GM21423 (cell line): ENCODE results near the gene ACOXL.

Source experiments
- ATAC-seq: cut with Tn5 transposase; IDR thresholded peaks from one replicate; pipeline ENCODE4 v1.9.1; 2021; ENCODE audit warnings: mild to moderate bottlenecking, moderate library complexity; ENCODE audit not compliant: unreplicated experiment

Gene ACOXL

DNA sequence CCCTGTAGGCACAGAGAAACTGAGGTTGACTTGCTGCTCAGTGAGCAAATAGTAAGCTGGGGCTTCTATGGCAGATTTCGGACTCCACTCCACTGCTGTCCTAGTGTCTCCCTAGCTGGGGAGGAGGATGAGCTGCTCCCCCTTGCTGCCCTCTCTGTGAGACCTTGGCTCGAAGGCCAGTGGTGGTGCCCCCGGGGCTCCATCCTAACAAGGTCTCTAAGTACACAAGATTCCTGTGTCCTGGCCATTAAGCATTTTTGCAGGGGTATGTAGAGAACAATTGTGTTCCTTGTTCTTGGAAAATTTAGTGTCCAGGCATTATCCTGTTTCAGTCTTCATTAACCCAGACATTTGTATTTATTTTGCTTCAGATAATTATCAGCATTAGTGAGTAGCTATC, 367.0 kb downstream of the ACOXL start:
- ATAC-seq: no peak

DNA sequence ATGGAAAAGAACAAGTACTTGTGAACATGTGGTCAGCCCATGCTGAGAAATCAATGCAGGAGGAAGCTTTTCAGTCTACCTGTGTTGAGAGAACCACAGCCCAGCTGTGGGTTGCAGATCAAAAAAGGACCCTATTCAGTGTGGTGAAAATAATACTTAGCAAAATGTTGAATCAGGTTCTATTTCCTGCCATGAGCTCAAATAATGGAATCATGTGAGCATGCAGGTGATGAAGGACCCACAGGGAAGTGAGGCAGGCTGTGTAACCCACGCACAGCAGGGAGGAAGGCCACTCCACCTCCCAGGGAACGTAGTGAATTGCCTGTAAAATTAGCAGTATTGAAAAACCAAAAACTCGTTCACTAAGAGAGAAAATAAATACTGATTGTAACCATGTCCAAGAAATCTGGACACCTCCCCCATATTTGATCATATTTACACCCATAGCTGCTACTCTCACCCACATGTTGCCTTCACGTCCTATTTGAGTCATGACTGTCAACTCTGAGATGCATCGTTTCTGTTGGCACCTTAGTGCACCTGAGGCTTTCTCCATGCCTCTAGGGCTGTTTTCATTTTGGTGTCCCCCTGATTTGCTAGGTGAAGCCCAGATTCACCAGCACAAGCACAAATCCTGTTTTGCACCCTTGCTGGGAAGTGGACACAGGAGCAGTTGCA, 367.9 kb downstream of the ACOXL start:
- ATAC-seq: peak; percentile 27

- ATAC-seq: peak; percentile 82
Observed at GRCh38 chr2:111100765-111101162, 368.4 kb downstream of the ACOXL start.

DNA sequence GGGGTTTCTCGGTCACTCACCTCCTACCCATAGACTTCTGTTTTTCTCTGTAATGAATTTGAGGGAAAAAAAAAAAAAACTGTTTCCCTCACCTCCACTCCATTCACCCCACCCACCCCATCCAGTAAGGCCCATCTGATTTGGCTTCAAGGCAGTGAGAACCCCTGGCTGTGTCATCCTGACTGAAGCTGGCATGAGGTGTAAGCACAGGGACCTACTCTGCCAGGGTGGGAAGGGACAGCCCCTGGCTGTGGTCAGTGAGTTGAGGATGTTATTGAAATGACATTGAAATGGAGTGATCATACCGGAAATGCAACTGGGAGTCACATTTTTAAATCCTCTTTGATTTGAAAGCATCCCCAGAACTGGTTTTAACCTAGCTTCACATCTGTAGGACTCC, 369.2 kb downstream of the ACOXL start:
- ATAC-seq: no peak

- no peak for ATAC-seq
Observed at GRCh38 chr2:111102216-111102615, 369.8 kb downstream of the ACOXL start.

- ATAC-seq: no peak
Observed at GRCh38 chr2:111105926-111106325, 373.6 kb downstream of the ACOXL start.

DNA sequence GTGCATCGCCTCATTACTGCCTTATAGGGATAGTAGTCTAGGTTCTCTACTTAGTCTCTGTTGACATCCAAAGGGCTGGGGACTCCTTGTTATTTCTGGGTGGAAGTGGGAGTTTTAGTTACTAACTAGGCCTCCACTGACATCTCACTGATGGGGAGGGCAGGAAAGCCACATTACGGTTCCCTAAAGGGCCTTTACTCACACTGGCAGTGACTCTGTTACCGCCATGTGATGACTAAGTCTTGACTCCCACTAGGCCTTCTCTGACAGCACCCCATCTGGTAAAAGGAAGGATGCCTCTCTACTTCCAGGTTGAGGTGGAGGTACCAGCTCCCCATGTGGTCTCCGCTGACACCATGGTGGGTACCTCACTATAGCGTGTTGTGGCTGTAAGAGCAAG, 374.3 kb downstream of the ACOXL start:
- no peak for ATAC-seq

- no peak for ATAC-seq
Observed at GRCh38 chr2:111108745-111109271, 376.4 kb downstream of the ACOXL start.

- ATAC-seq: no peak
Observed at GRCh38 chr2:111111101-111111755, 378.9 kb downstream of the ACOXL start.

- ATAC-seq: no peak
Observed at GRCh38 chr2:111113838-111114237, 381.5 kb downstream of the ACOXL start.

DNA sequence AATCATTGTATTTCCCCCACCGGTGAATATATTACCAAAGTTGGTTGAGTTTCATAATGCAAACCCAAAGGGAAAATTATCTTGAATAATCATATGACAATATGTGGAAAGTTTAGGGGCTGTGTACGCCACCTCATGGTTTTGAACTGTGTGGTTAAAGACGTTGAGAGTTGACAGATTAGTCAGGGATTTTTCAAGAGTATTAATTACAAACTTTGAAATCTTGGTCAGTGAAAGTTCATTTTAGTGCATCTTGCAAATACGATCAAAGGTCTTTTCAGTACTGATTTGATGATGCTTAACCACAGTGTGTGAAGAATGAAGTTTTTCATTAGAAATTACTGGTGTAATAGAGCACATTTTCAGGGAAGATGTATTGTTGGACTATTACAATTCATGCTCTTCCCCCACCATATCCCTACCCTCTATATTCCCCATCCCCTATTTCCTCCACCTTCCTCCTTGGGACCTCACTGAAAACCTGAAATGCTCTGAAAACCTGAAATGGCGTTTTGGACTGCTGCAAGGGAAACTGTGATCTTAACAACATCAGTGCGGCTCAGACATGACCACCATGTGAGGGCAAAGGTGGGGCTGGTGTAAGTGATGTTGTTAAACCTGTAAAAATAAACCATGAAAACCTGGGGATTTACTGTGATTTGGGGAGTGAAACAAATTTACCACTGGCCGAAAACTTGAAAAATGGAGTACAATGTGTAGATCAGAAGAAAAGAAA, 383.8 kb downstream of the ACOXL start:
- peak; percentile 18 for ATAC-seq

DNA sequence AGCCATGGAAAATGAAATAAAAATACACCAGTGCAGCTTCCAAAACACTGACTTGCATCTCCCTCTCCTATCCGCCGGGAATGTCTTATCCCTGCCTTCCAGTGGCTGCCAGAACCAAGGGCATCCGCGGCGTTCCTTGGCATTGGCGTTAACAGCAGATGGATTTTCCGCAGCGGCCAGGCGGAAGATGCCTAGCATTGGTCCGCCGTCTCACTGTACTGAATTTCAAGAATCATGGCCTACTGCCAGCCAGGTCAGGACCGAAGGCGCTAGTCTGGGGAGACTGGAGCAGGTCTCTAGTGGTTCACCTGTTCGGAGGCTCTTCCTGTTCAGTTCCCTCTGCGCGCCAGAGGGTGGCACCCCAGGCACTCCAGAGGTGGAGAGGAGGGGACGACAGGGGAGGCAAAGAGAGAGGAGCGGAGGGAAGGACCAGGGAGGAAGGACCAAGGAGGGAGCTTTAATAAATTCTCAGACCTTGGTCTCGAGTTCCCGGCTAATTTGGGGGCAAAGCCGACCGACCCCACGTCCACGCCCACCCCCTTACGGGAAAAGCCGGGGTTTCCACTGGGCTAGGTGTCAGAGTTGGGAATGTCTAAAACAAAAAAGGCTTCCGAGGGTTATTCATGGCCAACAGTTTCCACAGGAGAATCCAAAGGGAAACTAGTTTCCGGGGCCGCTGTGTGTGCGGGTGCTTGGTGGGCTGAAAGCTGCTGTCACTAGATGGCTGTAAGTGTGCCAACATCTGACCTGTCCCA, 384.6 kb downstream of the ACOXL start:
- ATAC-seq: peak; percentile 25

GRCh38 chr2:111117598-111118480, 385.5 kb downstream of the ACOXL start:
- ATAC-seq: no peak

GRCh38 chr2:111118481-111118980, 386.2 kb downstream of the ACOXL start:
- no peak for ATAC-seq

DNA sequence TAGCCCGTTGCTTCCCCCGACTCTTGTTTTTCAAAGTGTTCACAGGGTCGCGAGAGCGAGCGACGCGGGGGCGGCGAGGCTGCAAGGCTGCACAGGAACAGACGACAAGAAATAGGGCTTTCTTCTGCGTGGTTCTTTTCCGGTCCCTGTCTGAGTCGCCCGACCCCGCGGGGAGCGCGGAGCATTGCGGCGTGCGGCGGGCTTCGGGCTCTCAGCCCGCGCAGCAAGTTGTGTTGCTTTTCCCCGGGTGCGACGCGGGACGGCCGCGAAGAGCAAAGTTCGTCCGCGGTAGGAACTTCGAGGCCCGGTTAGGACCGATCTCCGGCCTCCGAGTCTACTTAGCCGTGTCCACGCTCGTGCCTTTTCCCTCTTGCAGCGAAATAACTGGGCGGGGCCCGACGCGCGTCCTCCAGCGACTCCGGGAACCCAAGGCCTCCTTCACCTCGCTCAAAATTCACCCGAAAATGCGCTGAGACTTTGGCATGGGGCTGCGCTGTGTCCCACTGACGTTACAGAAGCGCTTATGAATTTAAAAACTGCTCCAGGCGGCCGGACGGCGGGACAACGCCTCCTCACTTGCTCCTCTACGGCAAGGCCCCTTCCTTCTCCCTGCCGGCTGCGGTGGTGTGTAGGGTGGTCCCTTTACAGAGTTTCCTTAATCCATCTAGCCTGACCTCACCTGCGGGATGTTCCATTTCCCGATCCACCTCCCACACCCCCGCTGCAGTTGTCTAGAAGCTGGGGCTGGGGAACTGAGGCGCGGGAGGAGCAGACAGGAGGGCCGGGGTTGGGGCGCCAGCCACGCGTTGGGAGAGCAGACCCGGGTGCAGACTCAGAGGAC, 386.8 kb downstream of the ACOXL start:
- no peak for ATAC-seq

DNA sequence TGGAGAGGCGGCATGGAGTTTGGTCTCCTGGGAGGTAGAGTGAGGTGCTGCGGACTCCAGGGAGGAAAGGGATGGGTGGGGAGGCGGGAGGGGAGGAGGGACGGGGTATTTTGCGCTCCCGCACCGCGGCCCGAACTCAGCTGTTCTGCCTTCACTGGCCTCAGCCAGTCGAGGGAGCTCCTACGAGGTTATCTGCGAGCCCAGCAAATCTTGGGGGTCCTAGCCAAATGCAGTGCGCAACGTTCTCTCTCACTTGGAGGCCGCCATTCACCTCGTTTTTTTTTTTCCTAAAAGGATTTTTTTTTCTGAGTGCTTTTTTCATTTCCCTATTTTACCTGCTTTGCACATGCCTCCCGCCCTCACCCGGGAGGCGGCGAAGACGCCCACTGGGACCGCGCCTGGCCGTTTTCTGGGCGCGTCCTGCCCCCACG, 387.5 kb downstream of the ACOXL start:
- ATAC-seq: no peak

GRCh38 chr2:111120253-111121027, 388.1 kb downstream of the ACOXL start, which contains the start of gene BCL2L11:
BCL2L11 (plus strand) TSS chr2:111120914; CDS start chr2:111123746, 2,832 bp downstream.
- peak; percentile 55 for ATAC-seq
